ENCODE data around the gene ENTHD1. TPM values are rescaled to one million over a fixed set of nuclear protein-coding genes. Genes with fewer than 3 reads are reported as not detected.

Gene ENTHD1
- total and polyA plus RNA-seq, 9 of the 15 experiments (the other 6 are each of a cell fraction or from before 2014, with no cell fraction given), result 0.13 to 0.98 (median 0.35) TPM

DNA sequence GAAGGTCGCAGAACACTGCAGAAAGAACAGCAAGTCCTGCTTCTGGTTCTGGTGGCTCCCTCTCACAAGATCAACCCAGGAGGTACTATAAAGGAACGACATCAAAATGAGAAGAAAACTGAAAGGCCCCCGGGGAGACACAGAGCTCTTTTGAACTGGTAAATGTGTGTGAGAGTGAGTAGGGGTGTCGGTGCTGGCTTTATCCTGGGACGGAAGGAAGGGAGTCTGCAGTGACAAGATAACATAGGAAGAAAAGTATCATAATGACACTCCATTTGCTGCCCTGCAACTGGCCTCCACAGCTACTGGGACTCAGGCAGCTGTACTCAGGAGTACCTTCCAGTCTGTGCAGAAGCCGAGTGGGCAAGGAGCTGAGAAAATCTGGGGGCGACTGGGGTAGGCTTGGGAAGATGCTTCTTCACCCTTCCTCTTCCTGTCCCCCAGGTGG is 60.9 kb downstream of the ENTHD1 start (continued):
- TF ChIP-seq, protein P1, sequence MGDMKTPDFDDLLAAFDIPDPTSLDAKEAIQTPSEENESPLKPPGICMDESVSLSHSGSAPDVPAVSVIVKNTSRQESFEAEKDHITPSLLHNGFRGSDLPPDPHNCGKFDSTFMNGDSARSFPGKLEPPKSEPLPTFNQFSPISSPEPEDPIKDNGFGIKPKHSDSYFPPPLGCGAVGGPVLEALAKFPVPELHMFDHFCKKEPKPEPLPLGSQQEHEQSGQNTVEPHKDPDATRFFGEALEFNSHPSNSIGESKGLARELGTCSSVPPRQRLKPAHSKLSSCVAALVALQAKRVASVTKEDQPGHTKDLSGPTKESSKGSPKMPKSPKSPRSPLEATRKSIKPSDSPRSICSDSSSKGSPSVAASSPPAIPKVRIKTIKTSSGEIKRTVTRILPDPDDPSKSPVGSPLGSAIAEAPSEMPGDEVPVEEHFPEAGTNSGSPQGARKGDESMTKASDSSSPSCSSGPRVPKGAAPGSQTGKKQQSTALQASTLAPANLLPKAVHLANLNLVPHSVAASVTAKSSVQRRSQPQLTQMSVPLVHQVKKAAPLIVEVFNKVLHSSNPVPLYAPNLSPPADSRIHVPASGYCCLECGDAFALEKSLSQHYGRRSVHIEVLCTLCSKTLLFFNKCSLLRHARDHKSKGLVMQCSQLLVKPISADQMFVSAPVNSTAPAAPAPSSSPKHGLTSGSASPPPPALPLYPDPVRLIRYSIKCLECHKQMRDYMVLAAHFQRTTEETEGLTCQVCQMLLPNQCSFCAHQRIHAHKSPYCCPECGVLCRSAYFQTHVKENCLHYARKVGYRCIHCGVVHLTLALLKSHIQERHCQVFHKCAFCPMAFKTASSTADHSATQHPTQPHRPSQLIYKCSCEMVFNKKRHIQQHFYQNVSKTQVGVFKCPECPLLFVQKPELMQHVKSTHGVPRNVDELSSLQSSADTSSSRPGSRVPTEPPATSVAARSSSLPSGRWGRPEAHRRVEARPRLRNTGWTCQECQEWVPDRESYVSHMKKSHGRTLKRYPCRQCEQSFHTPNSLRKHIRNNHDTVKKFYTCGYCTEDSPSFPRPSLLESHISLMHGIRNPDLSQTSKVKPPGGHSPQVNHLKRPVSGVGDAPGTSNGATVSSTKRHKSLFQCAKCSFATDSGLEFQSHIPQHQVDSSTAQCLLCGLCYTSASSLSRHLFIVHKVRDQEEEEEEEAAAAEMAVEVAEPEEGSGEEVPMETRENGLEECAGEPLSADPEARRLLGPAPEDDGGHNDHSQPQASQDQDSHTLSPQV (IDR thresholded peaks at IDR 0.05), result peak; percentile 56; the same call in 1 of the 2 replicates
- TF ChIP-seq, protein P2, sequence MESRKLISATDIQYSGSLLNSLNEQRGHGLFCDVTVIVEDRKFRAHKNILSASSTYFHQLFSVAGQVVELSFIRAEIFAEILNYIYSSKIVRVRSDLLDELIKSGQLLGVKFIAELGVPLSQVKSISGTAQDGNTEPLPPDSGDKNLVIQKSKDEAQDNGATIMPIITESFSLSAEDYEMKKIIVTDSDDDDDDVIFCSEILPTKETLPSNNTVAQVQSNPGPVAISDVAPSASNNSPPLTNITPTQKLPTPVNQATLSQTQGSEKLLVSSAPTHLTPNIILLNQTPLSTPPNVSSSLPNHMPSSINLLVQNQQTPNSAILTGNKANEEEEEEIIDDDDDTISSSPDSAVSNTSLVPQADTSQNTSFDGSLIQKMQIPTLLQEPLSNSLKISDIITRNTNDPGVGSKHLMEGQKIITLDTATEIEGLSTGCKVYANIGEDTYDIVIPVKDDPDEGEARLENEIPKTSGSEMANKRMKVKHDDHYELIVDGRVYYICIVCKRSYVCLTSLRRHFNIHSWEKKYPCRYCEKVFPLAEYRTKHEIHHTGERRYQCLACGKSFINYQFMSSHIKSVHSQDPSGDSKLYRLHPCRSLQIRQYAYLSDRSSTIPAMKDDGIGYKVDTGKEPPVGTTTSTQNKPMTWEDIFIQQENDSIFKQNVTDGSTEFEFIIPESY (CRISPR knock-in tag; IDR thresholded peaks at IDR 0.05), result no peak
- TF ChIP-seq LARP7 (IDR thresholded peaks at IDR 0.05), result no peak
- TF ChIP-seq, protein P3, sequence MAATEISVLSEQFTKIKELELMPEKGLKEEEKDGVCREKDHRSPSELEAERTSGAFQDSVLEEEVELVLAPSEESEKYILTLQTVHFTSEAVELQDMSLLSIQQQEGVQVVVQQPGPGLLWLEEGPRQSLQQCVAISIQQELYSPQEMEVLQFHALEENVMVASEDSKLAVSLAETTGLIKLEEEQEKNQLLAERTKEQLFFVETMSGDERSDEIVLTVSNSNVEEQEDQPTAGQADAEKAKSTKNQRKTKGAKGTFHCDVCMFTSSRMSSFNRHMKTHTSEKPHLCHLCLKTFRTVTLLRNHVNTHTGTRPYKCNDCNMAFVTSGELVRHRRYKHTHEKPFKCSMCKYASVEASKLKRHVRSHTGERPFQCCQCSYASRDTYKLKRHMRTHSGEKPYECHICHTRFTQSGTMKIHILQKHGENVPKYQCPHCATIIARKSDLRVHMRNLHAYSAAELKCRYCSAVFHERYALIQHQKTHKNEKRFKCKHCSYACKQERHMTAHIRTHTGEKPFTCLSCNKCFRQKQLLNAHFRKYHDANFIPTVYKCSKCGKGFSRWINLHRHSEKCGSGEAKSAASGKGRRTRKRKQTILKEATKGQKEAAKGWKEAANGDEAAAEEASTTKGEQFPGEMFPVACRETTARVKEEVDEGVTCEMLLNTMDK (IDR thresholded peaks at IDR 0.05; ENCODE audit: borderline replicate concordance, insufficient read depth, low read depth, low read length, poor library complexity, severe bottlenecking), result no peak
- TF ChIP-seq MAFF (IDR thresholded peaks at IDR 0.05; ENCODE audit: low read length), result 0 out of 2 replicates have a peak, but pooled peaks have one; percentile 14
- TF ChIP-seq ZNF121 (CRISPR knock-in tag; conservative IDR thresholded peaks at IDR 0.05), result no peak
- TF ChIP-seq ETV6 (IDR thresholded peaks at IDR 0.05; ENCODE audit: borderline replicate concordance in 1 of 2, low read depth in 2 of 2, low read length in 1 of 2), result no peak; a peak in 1 of 4 replicates
- no peak for TF ChIP-seq ETV6 (CRISPR knock-in tag; IDR thresholded peaks at IDR 0.05; ENCODE audit: borderline replicate concordance)
- no peak for TF ChIP-seq ZNF583 (CRISPR knock-in tag; IDR thresholded peaks at IDR 0.05)
- no peak for TF ChIP-seq KHSRP (IDR thresholded peaks at IDR 0.05)
- no peak for TF ChIP-seq FOXJ2 (tag; IDR thresholded peaks at IDR 0.05)
- TF ChIP-seq FOSL1 (tag; conservative IDR thresholded peaks at IDR 0.05), result no peak
- no peak for TF ChIP-seq SIRT6 (IDR thresholded peaks at IDR 0.05; ENCODE audit: low read depth, low read length)
- peak; percentile 35 for TF ChIP-seq POLR2B (IDR thresholded peaks at IDR 0.05; ENCODE audit: low read depth, partially characterized antibody)
- TF ChIP-seq RBFOX2 (IDR thresholded peaks at IDR 0.05; ENCODE audit: low read depth, low read length), result peak; percentile 64
- no peak for TF ChIP-seq PTTG1 (tag; IDR thresholded peaks at IDR 0.05; ENCODE audit: low read depth)
- peak; percentile 77 for TF ChIP-seq POLR2A (conservative IDR thresholded peaks at IDR 0.05)
- TF ChIP-seq, protein P4, sequence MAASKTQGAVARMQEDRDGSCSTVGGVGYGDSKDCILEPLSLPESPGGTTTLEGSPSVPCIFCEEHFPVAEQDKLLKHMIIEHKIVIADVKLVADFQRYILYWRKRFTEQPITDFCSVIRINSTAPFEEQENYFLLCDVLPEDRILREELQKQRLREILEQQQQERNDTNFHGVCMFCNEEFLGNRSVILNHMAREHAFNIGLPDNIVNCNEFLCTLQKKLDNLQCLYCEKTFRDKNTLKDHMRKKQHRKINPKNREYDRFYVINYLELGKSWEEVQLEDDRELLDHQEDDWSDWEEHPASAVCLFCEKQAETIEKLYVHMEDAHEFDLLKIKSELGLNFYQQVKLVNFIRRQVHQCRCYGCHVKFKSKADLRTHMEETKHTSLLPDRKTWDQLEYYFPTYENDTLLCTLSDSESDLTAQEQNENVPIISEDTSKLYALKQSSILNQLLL (CRISPR knock-in tag; IDR thresholded peaks at IDR 0.05; ENCODE audit: borderline replicate concordance), result no peak
- peak; percentile 31 for TF ChIP-seq MEIS2 (IDR thresholded peaks at IDR 0.05; ENCODE audit: partially characterized antibody)
- peak in 1 of 2 experiments; percentile 46; a peak in 1 of 4 replicates for TF ChIP-seq MAZ (CRISPR knock-in tag; conservative IDR thresholded peaks at IDR 0.05 in 1 of 2, IDR thresholded peaks at IDR 0.05 in 1 of 2)
- no peak for TF ChIP-seq ZNF165 (CRISPR knock-in tag; IDR thresholded peaks at IDR 0.05; ENCODE audit: borderline replicate concordance)

Measured in K562 (cell line).